Neural cell (in vitro differentiated cells): ENCODE measurements around the gene STKLD1.

Experiments used
- EP300 ChIP-seq: fragments of 450-650 bp; conservative IDR thresholded peaks from 2 replicates; pipeline ENCODE4 v1.6.1; 2014; ENCODE audit warnings: antibody characterized with exemption, mild to moderate bottlenecking, moderate library complexity; ENCODE audit not compliant: poor library complexity, severe bottlenecking
- EZH2 ChIP-seq: fragments of 200-600, 300-800 bp; shearing (Covaris generic), sonication (generic); IDR thresholded peaks from 2 replicates; pipeline ENCODE4 v1.6.1; 2014; ENCODE audit warnings: antibody characterized with exemption, low read length, borderline replicate concordance, mild to moderate bottlenecking; ENCODE audit not compliant: insufficient read depth, poor library complexity, severe bottlenecking
- MXI1 ChIP-seq: fragments of 450-650 bp; conservative IDR thresholded peaks from 2 replicates; pipeline ENCODE4 v1.6.1; 2014; ENCODE audit warnings: antibody characterized with exemption, mild to moderate bottlenecking; ENCODE audit not compliant: poor library complexity, severe bottlenecking
- POLR2AphosphoS5 ChIP-seq: IDR thresholded peaks from 2 replicates; pipeline ENCODE4 v1.6.1; 2012
- RAD21 ChIP-seq: fragments of 450-650 bp; conservative IDR thresholded peaks from 2 replicates; pipeline ENCODE4 v1.6.1; 2014; ENCODE audit warnings: antibody characterized with exemption, mild to moderate bottlenecking, moderate library complexity
- TF ChIP-seq, protein P1 (sequence below): fragments of 450-650 bp; IDR thresholded peaks from 2 replicates; pipeline ENCODE4 v1.5.1; 2014; ENCODE audit warnings: antibody characterized with exemption, mild to moderate bottlenecking, moderate library complexity; ENCODE audit not compliant: poor library complexity, severe bottlenecking
- TF ChIP-seq, protein P2 (sequence below): IDR thresholded peaks from 2 replicates; pipeline ENCODE4 v1.6.1; 2012; ENCODE audit warnings: borderline replicate concordance

DNA sequence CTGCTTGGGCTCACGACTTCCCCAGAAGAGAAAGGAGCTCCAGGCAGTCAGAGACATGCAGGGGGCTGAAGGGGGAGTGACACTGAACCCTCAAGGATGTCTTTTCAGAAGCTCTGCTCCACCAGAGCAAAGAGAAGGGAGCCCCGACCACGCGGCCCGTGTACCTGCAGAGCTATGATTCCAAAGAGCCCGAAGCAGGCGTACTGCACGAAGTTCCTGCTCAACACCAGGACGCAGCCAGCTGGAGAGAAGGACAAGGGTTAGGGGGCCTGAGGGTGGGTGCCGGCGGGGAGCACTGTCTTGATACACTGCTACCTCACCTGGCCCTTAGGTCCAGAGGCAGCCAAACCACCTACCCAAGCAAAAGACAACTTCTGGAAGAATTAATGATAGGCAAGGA lies 9.7 kb upstream of the STKLD1 start:
- TF ChIP-seq, protein P1, sequence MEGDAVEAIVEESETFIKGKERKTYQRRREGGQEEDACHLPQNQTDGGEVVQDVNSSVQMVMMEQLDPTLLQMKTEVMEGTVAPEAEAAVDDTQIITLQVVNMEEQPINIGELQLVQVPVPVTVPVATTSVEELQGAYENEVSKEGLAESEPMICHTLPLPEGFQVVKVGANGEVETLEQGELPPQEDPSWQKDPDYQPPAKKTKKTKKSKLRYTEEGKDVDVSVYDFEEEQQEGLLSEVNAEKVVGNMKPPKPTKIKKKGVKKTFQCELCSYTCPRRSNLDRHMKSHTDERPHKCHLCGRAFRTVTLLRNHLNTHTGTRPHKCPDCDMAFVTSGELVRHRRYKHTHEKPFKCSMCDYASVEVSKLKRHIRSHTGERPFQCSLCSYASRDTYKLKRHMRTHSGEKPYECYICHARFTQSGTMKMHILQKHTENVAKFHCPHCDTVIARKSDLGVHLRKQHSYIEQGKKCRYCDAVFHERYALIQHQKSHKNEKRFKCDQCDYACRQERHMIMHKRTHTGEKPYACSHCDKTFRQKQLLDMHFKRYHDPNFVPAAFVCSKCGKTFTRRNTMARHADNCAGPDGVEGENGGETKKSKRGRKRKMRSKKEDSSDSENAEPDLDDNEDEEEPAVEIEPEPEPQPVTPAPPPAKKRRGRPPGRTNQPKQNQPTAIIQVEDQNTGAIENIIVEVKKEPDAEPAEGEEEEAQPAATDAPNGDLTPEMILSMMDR = no peak
- no peak for TF ChIP-seq EP300
- TF ChIP-seq, protein P2, sequence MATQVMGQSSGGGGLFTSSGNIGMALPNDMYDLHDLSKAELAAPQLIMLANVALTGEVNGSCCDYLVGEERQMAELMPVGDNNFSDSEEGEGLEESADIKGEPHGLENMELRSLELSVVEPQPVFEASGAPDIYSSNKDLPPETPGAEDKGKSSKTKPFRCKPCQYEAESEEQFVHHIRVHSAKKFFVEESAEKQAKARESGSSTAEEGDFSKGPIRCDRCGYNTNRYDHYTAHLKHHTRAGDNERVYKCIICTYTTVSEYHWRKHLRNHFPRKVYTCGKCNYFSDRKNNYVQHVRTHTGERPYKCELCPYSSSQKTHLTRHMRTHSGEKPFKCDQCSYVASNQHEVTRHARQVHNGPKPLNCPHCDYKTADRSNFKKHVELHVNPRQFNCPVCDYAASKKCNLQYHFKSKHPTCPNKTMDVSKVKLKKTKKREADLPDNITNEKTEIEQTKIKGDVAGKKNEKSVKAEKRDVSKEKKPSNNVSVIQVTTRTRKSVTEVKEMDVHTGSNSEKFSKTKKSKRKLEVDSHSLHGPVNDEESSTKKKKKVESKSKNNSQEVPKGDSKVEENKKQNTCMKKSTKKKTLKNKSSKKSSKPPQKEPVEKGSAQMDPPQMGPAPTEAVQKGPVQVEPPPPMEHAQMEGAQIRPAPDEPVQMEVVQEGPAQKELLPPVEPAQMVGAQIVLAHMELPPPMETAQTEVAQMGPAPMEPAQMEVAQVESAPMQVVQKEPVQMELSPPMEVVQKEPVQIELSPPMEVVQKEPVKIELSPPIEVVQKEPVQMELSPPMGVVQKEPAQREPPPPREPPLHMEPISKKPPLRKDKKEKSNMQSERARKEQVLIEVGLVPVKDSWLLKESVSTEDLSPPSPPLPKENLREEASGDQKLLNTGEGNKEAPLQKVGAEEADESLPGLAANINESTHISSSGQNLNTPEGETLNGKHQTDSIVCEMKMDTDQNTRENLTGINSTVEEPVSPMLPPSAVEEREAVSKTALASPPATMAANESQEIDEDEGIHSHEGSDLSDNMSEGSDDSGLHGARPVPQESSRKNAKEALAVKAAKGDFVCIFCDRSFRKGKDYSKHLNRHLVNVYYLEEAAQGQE = no peak
- no peak for TF ChIP-seq EZH2
- no peak for TF ChIP-seq RAD21
- no peak for TF ChIP-seq POLR2AphosphoS5
- TF ChIP-seq MXI1 = no peak
